ENCODE measurements around the gene VPS37B. TPM values are rescaled to one million over a fixed set of nuclear protein-coding genes. Genes with fewer than 3 reads are reported as not detected.

VPS37B gene
- total and polyA plus RNA-seq, 2 of the 8 experiments (the other 6 are each of a cell fraction or from before 2014, with no cell fraction given): 11.9 to 15.7 TPM

DNA sequence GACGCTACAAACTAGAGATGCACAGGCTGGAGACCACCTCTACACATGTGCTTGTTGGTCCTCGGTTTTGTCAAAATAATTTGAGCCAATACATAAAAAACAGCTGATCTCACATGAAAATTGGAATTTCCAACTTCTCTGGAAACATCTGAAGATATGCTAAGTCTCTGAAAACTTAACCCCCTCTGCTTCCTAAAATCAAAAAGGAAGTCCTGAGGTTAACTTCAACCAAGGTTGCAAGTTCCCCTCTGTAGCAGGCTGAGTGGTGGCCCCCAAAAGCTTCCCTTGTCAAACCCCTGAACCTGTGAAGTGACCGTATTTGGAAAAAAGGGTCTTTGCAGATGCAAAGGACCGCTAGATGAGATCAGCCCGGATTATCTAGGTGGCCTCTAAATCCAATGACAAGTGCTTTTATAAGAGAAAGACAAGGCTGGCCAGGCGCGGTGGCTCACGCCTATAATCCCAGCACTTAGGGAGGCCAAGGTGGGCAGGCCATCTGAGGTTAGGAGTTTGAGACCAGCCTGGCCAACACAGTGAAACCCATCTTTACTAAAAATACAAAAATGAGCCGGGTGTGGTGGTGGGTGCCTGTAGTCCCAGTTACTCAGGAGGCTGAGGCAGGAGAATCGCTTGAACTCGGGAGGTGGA is 32.0 kb upstream of the VPS37B start:
- Histone ChIP-seq H4K20me1 (replicated peaks in 1 of 2; ENCODE audit: control insufficient read depth in 1 of 2, insufficient read depth in 2 of 2, low read length in 2 of 2) (no peaks in the 10 kb centered on the region), H3K14ac (ENCODE audit: insufficient read length) (no peak overlapping the region), H2BK20ac (ENCODE audit: low read length) (no peak overlapping the region), H3K27me3 (replicated peaks in 1 of 4; ENCODE audit: control insufficient read depth in 3 of 4, extremely low read depth in 1 of 4, insufficient read depth in 3 of 4, low read length in 3 of 4) (no peaks in the 10 kb centered on the region), H2BK12ac (ENCODE audit: low read depth, low read length) (no peak overlapping the region), H3K36me3 (ENCODE audit: control insufficient read depth in 2 of 4, insufficient read depth in 4 of 4, low read length in 3 of 4) (no peaks in the 10 kb centered on the region), H2BK15ac (ENCODE audit: low read length) (no peak overlapping the region), H4K91ac (replicated peaks; ENCODE audit: insufficient read length, low read length) (no peak overlapping the region), H2BK120ac (replicated peaks; ENCODE audit: low read depth, low read length) (no peak overlapping the region), H2AFZ (ENCODE audit: low read length) (no peak overlapping the region), H4K8ac (ENCODE audit: extremely low read depth, insufficient read depth, low read length) (no peak overlapping the region), H3K79me1 (ENCODE audit: low read depth, low read length) (no peaks in the 10 kb centered on the region), H3K4me1 (replicated peaks in 1 of 4; ENCODE audit: control insufficient read depth in 3 of 4, insufficient read depth in 4 of 4, low read length in 3 of 4) (no peaks in the 10 kb centered on the region; a peak in 1 of 7 replicates), H3K56ac (replicated peaks; ENCODE audit: insufficient read length, low read depth, low read length) (no peak overlapping the region), H2BK5ac (ENCODE audit: low read depth, low read length) (no peak overlapping the region), H3K4me3 (ENCODE audit: extremely low read depth in 1 of 4, insufficient read depth in 2 of 4, low read depth in 3 of 4, low read length in 4 of 4) (no peak overlapping the region), H3K4ac (replicated peaks; ENCODE audit: insufficient read length, low read depth, low read length) (no peak overlapping the region), H3K9ac (replicated peaks in 1 of 4; ENCODE audit: extremely low read depth in 1 of 4, low read depth in 3 of 4, low read length in 3 of 4) (no peak overlapping the region), H3K27ac (ENCODE audit: low read depth, low read length) (no peak overlapping the region), H3K18ac (ENCODE audit: extremely low read depth, low read length) (no peak overlapping the region), H3K4me2 (ENCODE audit: insufficient read depth in 1 of 2, low read depth in 2 of 2, low read length in 2 of 2) (no peak overlapping the region), H3K23ac (ENCODE audit: insufficient read length) (no peak overlapping the region), H4K5ac (ENCODE audit: insufficient read length, low read depth, low read length) (no peak overlapping the region), H3K79me2 (ENCODE audit: control insufficient read depth in 1 of 2, insufficient read depth in 2 of 2, low read length in 2 of 2) (no peaks in the 10 kb centered on the region), H2AK5ac (ENCODE audit: low read depth, low read length) (no peak overlapping the region), H3K9me3 (ENCODE audit: insufficient read depth in 2 of 2, low read depth in 1 of 2, low read length in 1 of 2) (no peaks in the 10 kb centered on the region), H3K23me2 (ENCODE audit: low read depth, low read length) (no peaks in the 10 kb centered on the region)
- CTCF ChIA-PET (ENCODE audit: partially characterized antibody): interaction anchor here (0.9 kb wide), 1 partner anchor 60 kb away, joined by 4 read pairs; no protein-coding TSS in a partner anchor
- POLR2A ChIA-PET (ENCODE audit: partially characterized antibody): interaction anchor here (0.6 kb wide), 1 partner anchor 43 kb away, joined by 7 read pairs; no protein-coding TSS in a partner anchor
- FAIRE-seq: no peak
- 93% methylated on average over 11 of the region's 11 CpGs; no CpG with 5 or more reads in 1 of the 2 experiments for WGBS, 2 experiments (ENCODE audit: extremely low coverage in 1 of 2, insufficient coverage in 1 of 2, insufficient read length in 1 of 2, insufficient replicate concordance in 2 of 2, low coverage in 1 of 2, low lambda C conversion rate in 2 of 2, missing lambda C conversion rate in 1 of 2)
- DNase-seq (ENCODE audit: low read depth in 1 of 2, low spot score in 2 of 2): no peak
- no peak for TF ChIP-seq NRF1 (IDR thresholded peaks at IDR 0.05; ENCODE audit: low read depth, low read length)
- TF ChIP-seq HDAC2 (IDR thresholded peaks at IDR 0.05; ENCODE audit: borderline replicate concordance in 1 of 2, low read depth in 2 of 2, low read length in 2 of 2): no peak
- no peak for TF ChIP-seq TBP (IDR thresholded peaks at IDR 0.05; ENCODE audit: low read depth, low read length)
- no peak for TF ChIP-seq CBX8 (IDR thresholded peaks at IDR 0.05; ENCODE audit: borderline replicate concordance, low read depth, low read length)
- TF ChIP-seq, protein P1, sequence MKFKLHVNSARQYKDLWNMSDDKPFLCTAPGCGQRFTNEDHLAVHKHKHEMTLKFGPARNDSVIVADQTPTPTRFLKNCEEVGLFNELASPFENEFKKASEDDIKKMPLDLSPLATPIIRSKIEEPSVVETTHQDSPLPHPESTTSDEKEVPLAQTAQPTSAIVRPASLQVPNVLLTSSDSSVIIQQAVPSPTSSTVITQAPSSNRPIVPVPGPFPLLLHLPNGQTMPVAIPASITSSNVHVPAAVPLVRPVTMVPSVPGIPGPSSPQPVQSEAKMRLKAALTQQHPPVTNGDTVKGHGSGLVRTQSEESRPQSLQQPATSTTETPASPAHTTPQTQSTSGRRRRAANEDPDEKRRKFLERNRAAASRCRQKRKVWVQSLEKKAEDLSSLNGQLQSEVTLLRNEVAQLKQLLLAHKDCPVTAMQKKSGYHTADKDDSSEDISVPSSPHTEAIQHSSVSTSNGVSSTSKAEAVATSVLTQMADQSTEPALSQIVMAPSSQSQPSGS (IDR thresholded peaks at IDR 0.05; ENCODE audit: low read length): no peak
- TF ChIP-seq, protein P2, sequence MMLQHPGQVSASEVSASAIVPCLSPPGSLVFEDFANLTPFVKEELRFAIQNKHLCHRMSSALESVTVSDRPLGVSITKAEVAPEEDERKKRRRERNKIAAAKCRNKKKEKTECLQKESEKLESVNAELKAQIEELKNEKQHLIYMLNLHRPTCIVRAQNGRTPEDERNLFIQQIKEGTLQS (IDR thresholded peaks at IDR 0.05; ENCODE audit: insufficient read depth, low read depth, low read length): no peak
- no peak for TF ChIP-seq CBX5 (IDR thresholded peaks at IDR 0.05; ENCODE audit: low read depth, low read length)
- no peak for TF ChIP-seq BRCA1 (IDR thresholded peaks at IDR 0.05; ENCODE audit: low read depth, low read length)
- no peak for TF ChIP-seq EGR1 (IDR thresholded peaks at IDR 0.05; ENCODE audit: borderline replicate concordance, low read depth, low read length)
- TF ChIP-seq, protein P3, sequence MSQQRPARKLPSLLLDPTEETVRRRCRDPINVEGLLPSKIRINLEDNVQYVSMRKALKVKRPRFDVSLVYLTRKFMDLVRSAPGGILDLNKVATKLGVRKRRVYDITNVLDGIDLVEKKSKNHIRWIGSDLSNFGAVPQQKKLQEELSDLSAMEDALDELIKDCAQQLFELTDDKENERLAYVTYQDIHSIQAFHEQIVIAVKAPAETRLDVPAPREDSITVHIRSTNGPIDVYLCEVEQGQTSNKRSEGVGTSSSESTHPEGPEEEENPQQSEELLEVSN (IDR thresholded peaks at IDR 0.05): no peak

Data from H1 (cell line).